ENCODE data around the gene MLEC. TPM values are rescaled to one million over a fixed set of nuclear protein-coding genes. Genes with fewer than 3 reads are reported as not detected.
A peak's percentile ranks its signal among the peaks of the same experiment; 100 is the strongest.

Gene MLEC
- total and polyA plus RNA-seq, 9 of the 15 experiments (the other 6 are each of a cell fraction or from before 2014, with no cell fraction given) = 18.5 to 108 (median 57.8) TPM

DNA sequence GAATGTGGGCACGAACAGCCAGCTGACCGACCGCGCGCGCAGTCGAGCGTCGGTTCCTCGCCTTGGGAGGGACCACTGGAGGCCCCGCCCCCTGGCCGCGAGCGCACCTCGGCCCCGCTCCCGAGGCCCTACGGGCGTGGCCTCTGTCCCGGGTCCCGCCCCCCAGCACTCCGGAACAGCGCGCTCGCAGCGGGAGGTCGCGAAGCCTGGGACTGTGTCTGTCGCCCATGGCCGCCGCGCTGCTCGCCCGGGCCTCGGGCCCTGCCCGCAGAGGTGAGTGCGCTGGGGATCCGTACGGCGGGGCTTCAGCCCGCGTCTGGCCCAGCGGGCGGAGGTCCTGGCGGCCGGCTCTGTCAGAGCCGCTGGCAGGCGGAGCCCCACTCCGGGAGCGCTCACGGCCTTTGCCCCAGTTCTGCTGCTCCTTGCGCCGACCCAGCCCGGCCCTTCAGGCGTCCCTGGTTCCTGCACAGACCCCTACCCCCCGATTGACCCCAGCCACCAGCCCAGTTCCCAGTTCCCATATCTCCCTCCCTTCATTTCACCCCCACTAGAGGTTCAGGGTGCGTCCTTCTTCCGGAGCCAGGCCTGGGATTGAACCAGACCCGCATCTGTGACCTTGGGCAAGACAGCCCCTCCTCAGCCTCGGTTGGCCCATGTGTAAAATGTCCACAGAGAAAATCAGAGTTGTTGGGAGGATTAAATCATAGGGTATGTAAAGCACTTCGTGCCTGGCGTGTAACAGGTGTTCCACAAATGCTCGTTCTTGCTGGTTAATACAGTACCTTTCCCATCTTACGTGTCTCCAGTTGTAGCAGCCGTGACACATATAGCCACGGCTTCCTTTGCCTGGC is 38.9 kb downstream of the MLEC start, which contains the start of gene ACADS (continued):
- TF ChIP-seq, protein P1, sequence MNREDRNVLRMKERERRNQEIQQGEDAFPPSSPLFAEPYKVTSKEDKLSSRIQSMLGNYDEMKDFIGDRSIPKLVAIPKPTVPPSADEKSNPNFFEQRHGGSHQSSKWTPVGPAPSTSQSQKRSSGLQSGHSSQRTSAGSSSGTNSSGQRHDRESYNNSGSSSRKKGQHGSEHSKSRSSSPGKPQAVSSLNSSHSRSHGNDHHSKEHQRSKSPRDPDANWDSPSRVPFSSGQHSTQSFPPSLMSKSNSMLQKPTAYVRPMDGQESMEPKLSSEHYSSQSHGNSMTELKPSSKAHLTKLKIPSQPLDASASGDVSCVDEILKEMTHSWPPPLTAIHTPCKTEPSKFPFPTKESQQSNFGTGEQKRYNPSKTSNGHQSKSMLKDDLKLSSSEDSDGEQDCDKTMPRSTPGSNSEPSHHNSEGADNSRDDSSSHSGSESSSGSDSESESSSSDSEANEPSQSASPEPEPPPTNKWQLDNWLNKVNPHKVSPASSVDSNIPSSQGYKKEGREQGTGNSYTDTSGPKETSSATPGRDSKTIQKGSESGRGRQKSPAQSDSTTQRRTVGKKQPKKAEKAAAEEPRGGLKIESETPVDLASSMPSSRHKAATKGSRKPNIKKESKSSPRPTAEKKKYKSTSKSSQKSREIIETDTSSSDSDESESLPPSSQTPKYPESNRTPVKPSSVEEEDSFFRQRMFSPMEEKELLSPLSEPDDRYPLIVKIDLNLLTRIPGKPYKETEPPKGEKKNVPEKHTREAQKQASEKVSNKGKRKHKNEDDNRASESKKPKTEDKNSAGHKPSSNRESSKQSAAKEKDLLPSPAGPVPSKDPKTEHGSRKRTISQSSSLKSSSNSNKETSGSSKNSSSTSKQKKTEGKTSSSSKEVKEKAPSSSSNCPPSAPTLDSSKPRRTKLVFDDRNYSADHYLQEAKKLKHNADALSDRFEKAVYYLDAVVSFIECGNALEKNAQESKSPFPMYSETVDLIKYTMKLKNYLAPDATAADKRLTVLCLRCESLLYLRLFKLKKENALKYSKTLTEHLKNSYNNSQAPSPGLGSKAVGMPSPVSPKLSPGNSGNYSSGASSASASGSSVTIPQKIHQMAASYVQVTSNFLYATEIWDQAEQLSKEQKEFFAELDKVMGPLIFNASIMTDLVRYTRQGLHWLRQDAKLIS (CRISPR knock-in tag; IDR thresholded peaks at IDR 0.05) = peak; percentile 62; the same call in 1 of the 2 replicates
- TF ChIP-seq ESRRA (IDR thresholded peaks at IDR 0.05; ENCODE audit: borderline replicate concordance, low read depth) = 0 out of 2 replicates have a peak, but pooled peaks have one; percentile 61
- TF ChIP-seq, protein P2, sequence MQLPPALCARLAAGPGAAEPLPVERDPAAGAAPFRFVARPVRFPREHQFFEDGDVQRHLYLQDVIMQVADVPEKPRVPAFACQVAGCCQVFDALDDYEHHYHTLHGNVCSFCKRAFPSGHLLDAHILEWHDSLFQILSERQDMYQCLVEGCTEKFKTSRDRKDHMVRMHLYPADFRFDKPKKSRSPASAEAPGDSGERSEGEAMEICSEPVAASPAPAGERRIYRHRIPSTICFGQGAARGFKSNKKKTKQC (CRISPR knock-in tag; IDR thresholded peaks at IDR 0.05) = 0 out of 2 replicates have a peak, but pooled peaks have one; percentile 57
- TF ChIP-seq TBP (optimal IDR thresholded peaks at IDR 0.05; ENCODE audit: low read depth, low read length) = peak; percentile 62
- peak; percentile 43; the same call in 1 of the 2 replicates for TF ChIP-seq EP400 (IDR thresholded peaks at IDR 0.05)
- TF ChIP-seq, protein P3, sequence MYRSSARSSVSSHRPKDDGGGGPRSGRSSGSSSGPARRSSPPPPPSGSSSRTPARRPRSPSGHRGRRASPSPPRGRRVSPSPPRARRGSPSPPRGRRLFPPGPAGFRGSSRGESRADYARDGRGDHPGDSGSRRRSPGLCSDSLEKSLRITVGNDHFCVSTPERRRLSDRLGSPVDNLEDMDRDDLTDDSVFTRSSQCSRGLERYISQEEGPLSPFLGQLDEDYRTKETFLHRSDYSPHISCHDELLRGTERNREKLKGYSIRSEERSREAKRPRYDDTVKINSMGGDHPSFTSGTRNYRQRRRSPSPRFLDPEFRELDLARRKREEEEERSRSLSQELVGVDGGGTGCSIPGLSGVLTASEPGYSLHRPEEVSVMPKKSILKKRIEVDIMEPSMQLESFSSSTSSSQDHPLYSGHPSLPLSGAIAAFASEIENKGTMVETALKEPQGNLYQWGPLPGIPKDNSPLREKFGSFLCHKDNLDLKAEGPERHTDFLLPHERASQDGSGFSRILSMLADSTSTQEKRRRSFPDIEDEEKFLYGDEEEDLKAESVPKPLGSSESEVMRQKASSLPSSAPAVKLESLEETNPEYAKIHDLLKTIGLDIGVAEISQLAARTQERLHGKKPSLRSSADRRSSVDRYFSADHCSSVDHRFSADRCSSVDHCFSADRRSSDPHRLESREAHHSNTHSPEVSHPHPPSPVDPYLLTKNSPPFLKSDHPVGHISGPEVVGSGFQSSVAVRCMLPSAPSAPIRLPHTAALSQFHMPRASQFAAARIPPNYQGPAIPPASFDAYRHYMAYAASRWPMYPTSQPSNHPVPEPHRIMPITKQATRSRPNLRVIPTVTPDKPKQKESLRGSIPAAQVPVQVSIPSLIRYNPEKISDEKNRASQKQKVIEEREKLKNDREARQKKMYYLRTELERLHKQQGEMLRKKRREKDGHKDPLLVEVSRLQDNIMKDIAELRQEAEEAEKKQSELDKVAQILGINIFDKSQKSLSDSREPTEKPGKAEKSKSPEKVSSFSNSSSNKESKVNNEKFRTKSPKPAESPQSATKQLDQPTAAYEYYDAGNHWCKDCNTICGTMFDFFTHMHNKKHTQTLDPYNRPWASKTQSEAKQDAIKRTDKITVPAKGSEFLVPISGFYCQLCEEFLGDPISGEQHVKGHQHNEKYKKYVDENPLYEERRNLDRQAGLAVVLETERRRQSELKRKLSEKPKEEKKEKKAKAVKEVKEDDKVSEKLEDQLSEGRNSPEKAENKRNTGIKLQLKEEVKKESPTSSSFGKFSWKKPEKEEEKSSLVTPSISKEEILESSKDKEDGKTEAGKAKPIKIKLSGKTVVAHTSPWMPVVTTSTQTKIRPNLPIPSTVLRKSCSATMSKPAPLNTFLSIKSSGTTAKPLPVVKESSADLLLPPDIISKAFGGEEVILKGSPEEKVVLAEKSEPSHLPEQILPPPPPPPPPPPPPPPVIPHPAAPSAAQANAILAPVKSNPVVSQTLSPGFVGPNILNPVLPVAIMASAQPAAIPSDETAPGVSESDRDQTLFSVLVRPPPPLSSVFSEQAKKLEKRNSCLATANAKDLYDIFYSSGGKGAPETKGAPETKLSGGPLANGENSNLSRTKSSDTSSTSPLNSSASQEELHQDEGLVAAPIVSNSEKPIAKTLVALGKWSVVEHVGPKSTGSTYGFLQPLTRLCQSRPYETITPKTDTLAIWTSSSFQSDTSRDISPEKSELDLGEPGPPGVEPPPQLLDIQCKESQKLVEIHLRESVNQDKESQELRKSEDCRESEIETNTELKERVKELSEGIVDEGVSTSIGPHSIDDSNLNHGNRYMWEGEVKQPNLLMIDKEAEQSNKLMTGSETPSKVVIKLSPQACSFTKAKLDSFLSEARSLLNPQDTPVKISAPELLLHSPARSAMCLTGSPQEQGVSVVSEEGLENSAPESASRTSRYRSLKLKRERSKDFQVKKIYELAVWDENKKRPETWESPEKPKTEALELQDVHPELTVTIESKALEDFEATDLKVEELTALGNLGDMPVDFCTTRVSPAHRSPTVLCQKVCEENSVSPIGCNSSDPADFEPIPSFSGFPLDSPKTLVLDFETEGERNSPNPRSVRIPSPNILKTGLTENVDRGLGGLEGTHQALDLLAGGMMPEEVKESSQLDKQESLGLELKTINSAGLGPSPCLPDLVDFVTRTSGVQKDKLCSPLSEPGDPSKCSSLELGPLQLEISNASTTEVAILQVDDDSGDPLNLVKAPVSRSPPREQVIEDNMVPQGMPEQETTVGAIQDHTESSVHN (IDR thresholded peaks at IDR 0.05; ENCODE audit: borderline replicate concordance in 1 of 2, low read depth in 1 of 2) = no peak
- TF ChIP-seq SIN3A (IDR thresholded peaks at IDR 0.05; ENCODE audit: borderline replicate concordance in 2 of 2, control insufficient read depth in 1 of 2, low read depth in 2 of 2, low read length in 2 of 2) = peak in 1 of 2 experiments; percentile 50; a peak in 2 of 4 replicates
- TF ChIP-seq, protein P4, sequence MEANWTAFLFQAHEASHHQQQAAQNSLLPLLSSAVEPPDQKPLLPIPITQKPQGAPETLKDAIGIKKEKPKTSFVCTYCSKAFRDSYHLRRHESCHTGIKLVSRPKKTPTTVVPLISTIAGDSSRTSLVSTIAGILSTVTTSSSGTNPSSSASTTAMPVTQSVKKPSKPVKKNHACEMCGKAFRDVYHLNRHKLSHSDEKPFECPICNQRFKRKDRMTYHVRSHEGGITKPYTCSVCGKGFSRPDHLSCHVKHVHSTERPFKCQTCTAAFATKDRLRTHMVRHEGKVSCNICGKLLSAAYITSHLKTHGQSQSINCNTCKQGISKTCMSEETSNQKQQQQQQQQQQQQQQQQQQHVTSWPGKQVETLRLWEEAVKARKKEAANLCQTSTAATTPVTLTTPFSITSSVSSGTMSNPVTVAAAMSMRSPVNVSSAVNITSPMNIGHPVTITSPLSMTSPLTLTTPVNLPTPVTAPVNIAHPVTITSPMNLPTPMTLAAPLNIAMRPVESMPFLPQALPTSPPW (CRISPR knock-in tag; IDR thresholded peaks at IDR 0.05) = 0 out of 2 replicates have a peak, but pooled peaks have one; percentile 29
- TF ChIP-seq DACH1 (IDR thresholded peaks at IDR 0.05; ENCODE audit: partially characterized antibody) = peak; percentile 75
- TF ChIP-seq CHD2 (IDR thresholded peaks at IDR 0.05; ENCODE audit: low read depth, low read length) = no peak
- peak; percentile 87 for TF ChIP-seq POLR2A (conservative IDR thresholded peaks at IDR 0.05)
